ENCODE measurements around the gene ACSM5. TPM values are rescaled to one million over a fixed set of nuclear protein-coding genes. Genes with fewer than 3 reads are reported as not detected.
"Not testable (repeated sequence)": the region's sequence is repeated elsewhere in the genome, so short reads cannot be mapped to it uniquely, and the experiment has no call there.

Gene ACSM5
- total RNA-seq, 2 donors from 2014 or later, result 0.78 to 11.0 TPM

DNA sequence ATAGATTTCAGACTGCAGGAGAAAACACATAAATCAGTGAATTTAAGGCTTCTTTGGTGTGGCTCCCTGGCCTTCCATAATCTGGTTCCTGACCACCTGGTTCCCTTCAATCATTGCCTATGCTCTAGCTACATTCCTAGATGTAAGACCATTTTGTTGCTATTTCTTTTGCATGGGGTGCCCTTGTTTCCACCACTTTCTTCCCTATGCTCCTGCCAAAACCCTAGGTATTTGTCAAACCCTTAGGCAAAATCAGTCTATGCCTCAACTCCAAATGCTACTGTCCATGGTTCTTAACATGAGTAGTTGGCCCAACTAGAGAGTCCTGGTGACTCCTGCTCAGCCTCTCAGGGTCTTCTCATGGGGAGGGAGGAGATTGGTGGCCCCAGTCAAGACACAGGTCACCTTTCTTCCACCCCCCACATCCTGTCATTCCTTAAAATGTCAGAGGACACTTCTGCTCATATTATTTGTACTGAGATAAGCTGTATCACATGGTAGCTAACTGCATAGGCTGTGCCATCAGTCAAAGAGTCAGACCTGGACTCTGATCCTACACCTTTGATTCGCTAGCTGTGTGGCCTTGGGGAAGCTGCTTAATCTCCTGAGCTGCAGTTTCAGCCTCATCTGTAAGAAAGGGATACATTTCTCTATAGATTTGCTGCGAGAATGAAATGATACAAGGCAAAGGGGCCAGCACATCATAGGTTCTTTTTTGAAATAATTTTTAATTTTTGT lies 15.0 kb downstream of the ACSM5 start:
- no peak for ATAC-seq (ENCODE audit: insufficient number of reproducible peaks, low FRiP score, low read depth)
- Histone ChIP-seq H3K4me1 (ENCODE audit: control insufficient read depth in 1 of 2, low read depth in 2 of 2) (no peaks in the 10 kb centered on the region), H3K36me3 (no peaks in the 10 kb centered on the region)

DNA sequence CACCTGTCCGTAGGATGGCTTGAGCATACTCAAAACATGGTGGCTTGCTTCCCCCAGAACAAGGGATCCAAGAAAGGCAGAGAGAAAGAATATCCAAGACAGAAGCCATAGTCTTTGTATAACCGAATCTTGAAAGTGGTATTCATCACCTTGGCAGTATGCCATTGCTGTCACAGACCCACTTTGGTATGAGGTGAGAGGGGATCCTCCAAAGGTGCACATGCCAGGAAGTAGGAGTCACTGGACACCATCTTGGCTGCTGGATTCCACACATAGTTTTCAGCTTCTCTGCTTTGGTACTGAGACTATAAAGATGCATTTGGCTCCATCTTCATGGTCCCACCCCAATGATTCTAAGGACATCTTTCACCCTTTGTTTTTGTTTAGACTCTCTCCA lies 18.1 kb downstream of the ACSM5 start:
- ATAC-seq (ENCODE audit: insufficient number of reproducible peaks, low FRiP score, low read depth); H3K36me3 ChIP-seq; H3K27ac ChIP-seq; DNase-seq (ENCODE audit: low spot score); H3K4me1 ChIP-seq (ENCODE audit: control insufficient read depth in 1 of 2, low read depth in 2 of 2); H3K4me3 ChIP-seq; H3K9me3 ChIP-seq; H3K27me3 ChIP-seq (replicated peaks; ENCODE audit: insufficient read depth): not testable (repeated sequence)

More for the DNA sequence above, 15.0 kb downstream of the ACSM5 start:
- no peaks in the 10 kb centered on the region for H3K27me3 ChIP-seq (replicated peaks; ENCODE audit: insufficient read depth)
- H3K9me3 ChIP-seq, result no peaks in the 10 kb centered on the region
- no peak overlapping the region for H3K4me3 ChIP-seq
- no peak overlapping the region for H3K27ac ChIP-seq
- TF ChIP-seq, protein P1, sequence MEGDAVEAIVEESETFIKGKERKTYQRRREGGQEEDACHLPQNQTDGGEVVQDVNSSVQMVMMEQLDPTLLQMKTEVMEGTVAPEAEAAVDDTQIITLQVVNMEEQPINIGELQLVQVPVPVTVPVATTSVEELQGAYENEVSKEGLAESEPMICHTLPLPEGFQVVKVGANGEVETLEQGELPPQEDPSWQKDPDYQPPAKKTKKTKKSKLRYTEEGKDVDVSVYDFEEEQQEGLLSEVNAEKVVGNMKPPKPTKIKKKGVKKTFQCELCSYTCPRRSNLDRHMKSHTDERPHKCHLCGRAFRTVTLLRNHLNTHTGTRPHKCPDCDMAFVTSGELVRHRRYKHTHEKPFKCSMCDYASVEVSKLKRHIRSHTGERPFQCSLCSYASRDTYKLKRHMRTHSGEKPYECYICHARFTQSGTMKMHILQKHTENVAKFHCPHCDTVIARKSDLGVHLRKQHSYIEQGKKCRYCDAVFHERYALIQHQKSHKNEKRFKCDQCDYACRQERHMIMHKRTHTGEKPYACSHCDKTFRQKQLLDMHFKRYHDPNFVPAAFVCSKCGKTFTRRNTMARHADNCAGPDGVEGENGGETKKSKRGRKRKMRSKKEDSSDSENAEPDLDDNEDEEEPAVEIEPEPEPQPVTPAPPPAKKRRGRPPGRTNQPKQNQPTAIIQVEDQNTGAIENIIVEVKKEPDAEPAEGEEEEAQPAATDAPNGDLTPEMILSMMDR (IDR thresholded peaks at IDR 0.05), result no peak
- DNase-seq (ENCODE audit: low spot score), result no peak

DNA sequence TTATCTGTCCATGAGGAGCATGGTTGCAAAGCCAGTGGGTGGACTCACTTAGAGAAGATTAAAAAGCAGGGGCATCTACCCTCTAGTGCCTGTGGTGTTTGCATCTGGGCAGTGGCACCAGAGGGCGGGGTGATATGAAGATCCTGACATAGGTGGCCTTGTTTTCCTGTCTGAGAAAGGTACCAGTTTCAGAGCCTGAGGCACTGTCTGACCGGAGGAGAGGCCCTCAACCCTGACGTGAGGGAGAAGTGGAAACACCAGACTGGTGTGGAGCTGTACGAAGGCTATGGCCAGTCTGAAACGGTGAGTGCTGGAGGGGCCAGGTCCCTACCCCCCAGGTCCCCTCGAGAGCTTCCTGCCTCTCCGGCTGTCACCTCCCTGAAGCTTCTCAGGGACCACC lies 20.2 kb downstream of the ACSM5 start:
- H3K36me3 ChIP-seq; H3K27ac ChIP-seq; DNase-seq (ENCODE audit: low spot score); H3K4me1 ChIP-seq (ENCODE audit: control insufficient read depth in 1 of 2, low read depth in 2 of 2); ATAC-seq (ENCODE audit: insufficient number of reproducible peaks, low FRiP score, low read depth); H3K4me3 ChIP-seq; H3K27me3 ChIP-seq (replicated peaks; ENCODE audit: insufficient read depth); H3K9me3 ChIP-seq: not testable (repeated sequence)

DNA sequence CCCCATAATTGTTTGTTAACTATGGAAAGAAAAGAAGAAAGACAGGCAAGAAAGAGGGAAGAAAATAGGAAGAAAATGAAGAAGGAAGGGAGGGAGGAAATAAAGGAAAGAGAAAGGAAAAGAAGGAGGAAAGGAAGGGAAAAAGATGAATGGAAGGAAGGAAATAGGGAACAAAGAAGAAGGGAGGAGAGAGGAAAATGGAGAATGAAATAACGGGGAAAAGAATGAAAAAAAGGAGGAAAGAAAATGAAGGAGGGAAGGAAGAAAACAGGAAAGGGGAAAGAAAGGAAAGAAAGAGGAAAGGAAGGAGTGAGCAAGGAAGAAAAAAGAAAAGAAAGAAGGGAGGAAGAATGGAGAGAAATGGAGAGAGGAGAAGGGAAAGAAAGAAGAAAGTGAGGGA lies 21.1 kb downstream of the ACSM5 start:
- DNase-seq (ENCODE audit: low spot score), result not testable (repeated sequence)

DNA sequence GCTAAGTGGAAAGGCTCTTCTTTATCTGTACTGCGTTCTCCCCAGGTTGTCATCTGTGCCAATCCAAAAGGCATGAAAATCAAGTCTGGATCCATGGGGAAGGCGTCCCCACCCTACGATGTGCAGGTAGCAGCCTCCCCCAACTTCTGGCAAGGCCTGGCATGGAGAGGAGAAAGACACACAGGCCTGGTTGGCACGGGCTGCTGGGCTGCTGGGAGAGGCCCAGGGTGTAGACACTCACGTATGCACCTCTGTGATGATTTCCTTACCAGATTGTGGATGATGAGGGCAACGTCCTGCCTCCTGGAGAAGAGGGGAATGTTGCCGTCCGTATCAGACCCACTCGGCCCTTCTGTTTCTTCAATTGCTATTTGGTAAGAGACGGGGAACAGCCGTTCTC lies 21.6 kb downstream of the ACSM5 start:
- H3K4me3 ChIP-seq, result no peak overlapping the region
- TF ChIP-seq, protein P1 (IDR thresholded peaks at IDR 0.05), result no peak
- DNase-seq (ENCODE audit: low spot score), result no peak
- H3K27ac ChIP-seq, result no peak overlapping the region
- H3K27me3 ChIP-seq (replicated peaks; ENCODE audit: insufficient read depth), result no peaks in the 10 kb centered on the region
- no peaks in the 10 kb centered on the region for H3K36me3 ChIP-seq
- no peak for ATAC-seq (ENCODE audit: insufficient number of reproducible peaks, low FRiP score, low read depth)
- H3K9me3 ChIP-seq, result no peaks in the 10 kb centered on the region
- no peaks in the 10 kb centered on the region for H3K4me1 ChIP-seq (ENCODE audit: control insufficient read depth in 1 of 2, low read depth in 2 of 2)

More for the DNA sequence above, 21.1 kb downstream of the ACSM5 start:
- H3K27me3 ChIP-seq (replicated peaks; ENCODE audit: insufficient read depth); ATAC-seq (ENCODE audit: insufficient number of reproducible peaks, low FRiP score, low read depth); H3K4me3 ChIP-seq; H3K9me3 ChIP-seq; H3K4me1 ChIP-seq (ENCODE audit: control insufficient read depth in 1 of 2, low read depth in 2 of 2); H3K36me3 ChIP-seq; H3K27ac ChIP-seq: not testable (repeated sequence)

DNA sequence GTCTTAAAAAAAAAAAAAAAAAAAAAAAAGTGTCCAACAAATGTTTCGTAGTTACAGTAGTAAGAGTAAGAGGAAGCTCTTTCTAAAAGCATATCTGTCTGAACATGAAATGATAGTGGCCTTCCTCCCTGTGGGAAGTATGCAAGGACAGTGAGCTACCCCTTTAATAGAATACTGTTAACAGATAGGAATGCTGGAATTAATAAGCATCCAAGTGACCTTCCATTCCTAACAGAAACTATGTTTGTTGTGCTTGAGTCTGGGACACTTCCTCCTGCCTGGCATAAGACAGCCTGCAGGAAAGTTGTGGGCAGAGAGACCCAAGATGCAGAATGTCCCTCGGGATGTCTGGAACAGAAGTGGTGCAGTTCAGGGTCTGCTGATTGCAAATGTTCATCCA lies 29.6 kb downstream of the ACSM5 start:
- peaks cover 22 to 30% of the 10 kb centered on the region in 2 donors for H3K4me1 ChIP-seq (ENCODE audit: control insufficient read depth in 1 of 2, low read depth in 2 of 2)
- not testable (repeated sequence) for H3K9me3 ChIP-seq; H3K36me3 ChIP-seq; H3K27me3 ChIP-seq (replicated peaks; ENCODE audit: insufficient read depth); H3K4me3 ChIP-seq; DNase-seq (ENCODE audit: low spot score)
- ATAC-seq (ENCODE audit: insufficient number of reproducible peaks, low FRiP score, low read depth), result peak; percentile 18
- H3K27ac ChIP-seq, result peak overlapping the region; percentile 90 to 92

DNA sequence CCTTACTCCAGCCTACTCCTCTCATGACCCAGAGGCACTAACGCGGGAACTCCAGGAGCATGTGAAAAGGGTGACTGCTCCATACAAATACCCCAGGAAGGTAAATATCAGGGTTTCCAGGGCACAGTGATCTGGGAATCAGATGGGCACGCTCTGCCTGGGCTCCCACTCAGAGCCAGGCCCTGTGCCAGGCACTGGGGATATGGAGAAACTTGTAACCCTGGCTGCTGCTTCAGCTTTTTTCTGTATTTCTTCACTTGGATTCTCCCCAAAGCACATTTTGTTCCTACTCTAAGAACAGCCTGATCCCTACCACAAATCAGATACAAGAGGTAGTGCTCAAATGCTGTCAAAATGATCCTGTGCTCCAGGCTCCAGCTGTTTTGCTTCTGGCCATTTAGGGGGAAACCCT lies 30.5 kb downstream of the ACSM5 start:
- peak; percentile 86 for ATAC-seq (ENCODE audit: insufficient number of reproducible peaks, low FRiP score, low read depth)
- not testable (repeated sequence) for H3K9me3 ChIP-seq; H3K27me3 ChIP-seq (replicated peaks; ENCODE audit: insufficient read depth); H3K36me3 ChIP-seq
- H3K4me3 ChIP-seq, result peak overlapping the region; percentile 30
- H3K27ac ChIP-seq, result peak overlapping the region; percentile 86 to 90
- peak; percentile 45 for DNase-seq (ENCODE audit: low spot score)
- peaks cover 22 to 30% of the 10 kb centered on the region in 2 donors for H3K4me1 ChIP-seq (ENCODE audit: control insufficient read depth in 1 of 2, low read depth in 2 of 2)

DNA sequence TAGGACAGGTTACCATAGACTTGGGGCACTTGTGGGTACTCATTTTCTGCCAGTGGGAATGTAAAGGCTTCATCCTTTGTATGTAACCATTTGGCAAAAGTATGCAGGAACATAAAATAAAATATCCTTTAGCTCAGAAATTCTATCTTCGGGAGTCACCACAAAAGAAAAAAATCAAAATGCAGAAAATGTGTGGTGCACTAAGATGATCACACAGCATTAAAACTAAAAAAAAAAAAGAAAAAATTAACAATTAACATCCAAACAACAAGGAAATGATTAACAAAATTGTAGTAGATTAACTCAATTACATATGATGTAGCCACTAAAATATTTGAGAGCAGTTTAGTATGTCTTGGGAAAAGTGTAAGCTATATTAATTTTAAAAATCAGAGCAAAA lies 31.4 kb downstream of the ACSM5 start:
- not testable (repeated sequence) for H3K9me3 ChIP-seq; H3K36me3 ChIP-seq; DNase-seq (ENCODE audit: low spot score); H3K27me3 ChIP-seq (replicated peaks; ENCODE audit: insufficient read depth); ATAC-seq (ENCODE audit: insufficient number of reproducible peaks, low FRiP score, low read depth); H3K4me3 ChIP-seq
- Histone ChIP-seq H3K4me1 (ENCODE audit: control insufficient read depth in 1 of 2, low read depth in 2 of 2) (peaks cover 22 to 30% of the 10 kb centered on the region in 2 donors), H3K27ac (peak overlapping the region; percentile 67 to 86)

Measured in thoracic aorta (tissue), 2 donors.